ENCODE data around the gene RBM5. TPM values are rescaled to one million over a fixed set of nuclear protein-coding genes. Genes with fewer than 3 reads are reported as not detected.

The RBM5 gene
- polyA plus RNA-seq, 2 of the 4 experiments (the other 2 are of a cell fraction), result 78.9 to 123 TPM

- ChIA-PET POLR2A (no interaction called here), CTCF (interaction anchor here (0.8 to 10.5 kb wide), 7 partner anchors 11 to 94 kb away, joined by 3 to 70 read pairs (median 4); no protein-coding TSS in a partner anchor)
- H3K4me3 ChIP-seq, result no peak overlapping the region
- ATAC-seq, result no peak
- H3K27ac ChIP-seq, result no peak overlapping the region
- FAIRE-seq, result no peak
- TF ChIP-seq BCL3 (IDR thresholded peaks at IDR 0.05) (no peak), JUNB (IDR thresholded peaks at IDR 0.05) (no peak), FOXS1 (CRISPR knock-in tag; IDR thresholded peaks at IDR 0.05) (no peak), ZFP36 (IDR thresholded peaks at IDR 0.05; ENCODE audit: borderline replicate concordance, partially characterized antibody) (no peak), NR3C1 (IDR thresholded peaks at IDR 0.05) (no peak), SMC3 (IDR thresholded peaks at IDR 0.05) (no peak), MAFK (IDR thresholded peaks at IDR 0.05; ENCODE audit: partially characterized antibody) (no peak), ZNF302 (CRISPR knock-in tag; IDR thresholded peaks at IDR 0.05) (no peak), MYC (IDR thresholded peaks at IDR 0.05; ENCODE audit: borderline replicate concordance, low read length) (no peak), CEBPB (IDR thresholded peaks at IDR 0.05) (no peak), RARB (CRISPR knock-in tag; IDR thresholded peaks at IDR 0.05) (no peak), FOSB (CRISPR knock-in tag; IDR thresholded peaks at IDR 0.05) (no peak), RNF2 (IDR thresholded peaks at IDR 0.05; ENCODE audit: borderline replicate concordance, low read depth) (no peak), POLR2A (IDR thresholded peaks at IDR 0.05; ENCODE audit: low read length) (no peak), USF2 (IDR thresholded peaks at IDR 0.05) (no peak), TFCP2L1 (CRISPR knock-in tag; IDR thresholded peaks at IDR 0.05) (no peak)
- TF ChIP-seq, protein P1, sequence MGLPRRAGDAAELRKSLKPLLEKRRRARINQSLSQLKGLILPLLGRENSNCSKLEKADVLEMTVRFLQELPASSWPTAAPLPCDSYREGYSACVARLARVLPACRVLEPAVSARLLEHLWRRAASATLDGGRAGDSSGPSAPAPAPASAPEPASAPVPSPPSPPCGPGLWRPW (IDR thresholded peaks at IDR 0.05), result no peak
- TF ChIP-seq, protein P2, sequence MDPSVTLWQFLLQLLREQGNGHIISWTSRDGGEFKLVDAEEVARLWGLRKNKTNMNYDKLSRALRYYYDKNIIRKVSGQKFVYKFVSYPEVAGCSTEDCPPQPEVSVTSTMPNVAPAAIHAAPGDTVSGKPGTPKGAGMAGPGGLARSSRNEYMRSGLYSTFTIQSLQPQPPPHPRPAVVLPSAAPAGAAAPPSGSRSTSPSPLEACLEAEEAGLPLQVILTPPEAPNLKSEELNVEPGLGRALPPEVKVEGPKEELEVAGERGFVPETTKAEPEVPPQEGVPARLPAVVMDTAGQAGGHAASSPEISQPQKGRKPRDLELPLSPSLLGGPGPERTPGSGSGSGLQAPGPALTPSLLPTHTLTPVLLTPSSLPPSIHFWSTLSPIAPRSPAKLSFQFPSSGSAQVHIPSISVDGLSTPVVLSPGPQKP (IDR thresholded peaks at IDR 0.05; ENCODE audit: low read depth, low read length), result no peak
- no peak overlapping the region for H3K4me2 ChIP-seq
- 58% methylated on average over 5 of the region's 6 CpGs for WGBS (ENCODE audit: missing lambda C conversion rate)
- no peak for DNase-seq (ENCODE audit: low read depth in 1 of 2, low spot score in 1 of 2)
- H3K4me1 ChIP-seq, result no peaks in the 10 kb centered on the region
- no peaks in the 10 kb centered on the region for H3K9me3 ChIP-seq
Observed at GRCh38 chr3:50132421-50133282, 43.9 kb downstream of the RBM5 start.

GRCh38 chr3:50133283-50133615 lies 44.5 kb downstream of the RBM5 start:
- DNase-seq (ENCODE audit: low read depth in 1 of 2, low spot score in 1 of 2), result no peak
- Histone ChIP-seq H3K27ac (no peak overlapping the region), H3K9me3 (no peaks in the 10 kb centered on the region), H3K4me2 (no peak overlapping the region), H3K4me1 (no peaks in the 10 kb centered on the region), H3K4me3 (no peak overlapping the region)
- POLR2A ChIA-PET, result no interaction called here
- 55% methylated on average over 2 of the region's 4 CpGs for WGBS (ENCODE audit: missing lambda C conversion rate)
- no peak for FAIRE-seq
- ATAC-seq, result no peak
- CTCF ChIA-PET, result interaction anchor here (0.8 to 10.5 kb wide), 7 partner anchors 12 to 93 kb away, joined by 3 to 70 read pairs (median 4); no protein-coding TSS in a partner anchor
- TF ChIP-seq HMGXB4 (CRISPR knock-in tag; IDR thresholded peaks at IDR 0.05; ENCODE audit: borderline replicate concordance) (no peak), ZC3H11A (IDR thresholded peaks at IDR 0.05) (no peak), CEBPB (IDR thresholded peaks at IDR 0.05) (no peak), HDAC2 (IDR thresholded peaks at IDR 0.05) (no peak), SMC3 (IDR thresholded peaks at IDR 0.05) (no peak), USF2 (IDR thresholded peaks at IDR 0.05) (no peak), ESRRA (IDR thresholded peaks at IDR 0.05; ENCODE audit: borderline replicate concordance, low read length) (no peak), FOSL2 (IDR thresholded peaks at IDR 0.05) (no peak), FOSL2 (CRISPR knock-in tag; IDR thresholded peaks at IDR 0.05) (no peak), RARB (CRISPR knock-in tag; IDR thresholded peaks at IDR 0.05) (no peak), ATOH8 (CRISPR knock-in tag; IDR thresholded peaks at IDR 0.05; ENCODE audit: low read depth) (no peak), TFCP2L1 (CRISPR knock-in tag; IDR thresholded peaks at IDR 0.05) (no peak), ZFP36 (IDR thresholded peaks at IDR 0.05; ENCODE audit: borderline replicate concordance, partially characterized antibody) (no peak), HOXB5 (CRISPR knock-in tag; IDR thresholded peaks at IDR 0.05) (no peak), NR3C1 (IDR thresholded peaks at IDR 0.05) (no peak), CBX8 (IDR thresholded peaks at IDR 0.05) (no peak), MYC (IDR thresholded peaks at IDR 0.05; ENCODE audit: borderline replicate concordance, low read length) (no peak)
- TF ChIP-seq, protein P3, sequence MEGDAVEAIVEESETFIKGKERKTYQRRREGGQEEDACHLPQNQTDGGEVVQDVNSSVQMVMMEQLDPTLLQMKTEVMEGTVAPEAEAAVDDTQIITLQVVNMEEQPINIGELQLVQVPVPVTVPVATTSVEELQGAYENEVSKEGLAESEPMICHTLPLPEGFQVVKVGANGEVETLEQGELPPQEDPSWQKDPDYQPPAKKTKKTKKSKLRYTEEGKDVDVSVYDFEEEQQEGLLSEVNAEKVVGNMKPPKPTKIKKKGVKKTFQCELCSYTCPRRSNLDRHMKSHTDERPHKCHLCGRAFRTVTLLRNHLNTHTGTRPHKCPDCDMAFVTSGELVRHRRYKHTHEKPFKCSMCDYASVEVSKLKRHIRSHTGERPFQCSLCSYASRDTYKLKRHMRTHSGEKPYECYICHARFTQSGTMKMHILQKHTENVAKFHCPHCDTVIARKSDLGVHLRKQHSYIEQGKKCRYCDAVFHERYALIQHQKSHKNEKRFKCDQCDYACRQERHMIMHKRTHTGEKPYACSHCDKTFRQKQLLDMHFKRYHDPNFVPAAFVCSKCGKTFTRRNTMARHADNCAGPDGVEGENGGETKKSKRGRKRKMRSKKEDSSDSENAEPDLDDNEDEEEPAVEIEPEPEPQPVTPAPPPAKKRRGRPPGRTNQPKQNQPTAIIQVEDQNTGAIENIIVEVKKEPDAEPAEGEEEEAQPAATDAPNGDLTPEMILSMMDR (IDR thresholded peaks at IDR 0.05), result no peak
